GM12865 (cell line): ENCODE measurements around the gene LZTS3.
"Not testable (repeated sequence)": the region's sequence is repeated elsewhere in the genome, so short reads cannot be mapped to it uniquely, and the experiment has no call there.

Source experiments
- DNase-seq: peaks from one replicate; pipeline ENCODE4 v3.0.0; 2010; ENCODE audit warnings: low read depth
- H3K4me3 ChIP-seq: 2 replicates; pipeline ENCODE4 v1.5.1; 2011; ENCODE audit warnings: mild to moderate bottlenecking, low read depth, low read length, control low read depth
- TF ChIP-seq, protein P1 (sequence below): IDR thresholded peaks from 2 replicates; pipeline ENCODE4 v1.5.1; 2011; ENCODE audit warnings: low read length, control low read depth, low read depth, inconsistent platforms; ENCODE audit not compliant: insufficient read depth; ENCODE audit errors: missing control alignments

LZTS3 gene

GRCh38 chr20:3130051-3130600 is 43.2 kb downstream of the LZTS3 start:
- TF ChIP-seq, protein P1, sequence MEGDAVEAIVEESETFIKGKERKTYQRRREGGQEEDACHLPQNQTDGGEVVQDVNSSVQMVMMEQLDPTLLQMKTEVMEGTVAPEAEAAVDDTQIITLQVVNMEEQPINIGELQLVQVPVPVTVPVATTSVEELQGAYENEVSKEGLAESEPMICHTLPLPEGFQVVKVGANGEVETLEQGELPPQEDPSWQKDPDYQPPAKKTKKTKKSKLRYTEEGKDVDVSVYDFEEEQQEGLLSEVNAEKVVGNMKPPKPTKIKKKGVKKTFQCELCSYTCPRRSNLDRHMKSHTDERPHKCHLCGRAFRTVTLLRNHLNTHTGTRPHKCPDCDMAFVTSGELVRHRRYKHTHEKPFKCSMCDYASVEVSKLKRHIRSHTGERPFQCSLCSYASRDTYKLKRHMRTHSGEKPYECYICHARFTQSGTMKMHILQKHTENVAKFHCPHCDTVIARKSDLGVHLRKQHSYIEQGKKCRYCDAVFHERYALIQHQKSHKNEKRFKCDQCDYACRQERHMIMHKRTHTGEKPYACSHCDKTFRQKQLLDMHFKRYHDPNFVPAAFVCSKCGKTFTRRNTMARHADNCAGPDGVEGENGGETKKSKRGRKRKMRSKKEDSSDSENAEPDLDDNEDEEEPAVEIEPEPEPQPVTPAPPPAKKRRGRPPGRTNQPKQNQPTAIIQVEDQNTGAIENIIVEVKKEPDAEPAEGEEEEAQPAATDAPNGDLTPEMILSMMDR: no peak
- H3K4me3 ChIP-seq: no peak overlapping the region
- no peak for DNase-seq

DNA sequence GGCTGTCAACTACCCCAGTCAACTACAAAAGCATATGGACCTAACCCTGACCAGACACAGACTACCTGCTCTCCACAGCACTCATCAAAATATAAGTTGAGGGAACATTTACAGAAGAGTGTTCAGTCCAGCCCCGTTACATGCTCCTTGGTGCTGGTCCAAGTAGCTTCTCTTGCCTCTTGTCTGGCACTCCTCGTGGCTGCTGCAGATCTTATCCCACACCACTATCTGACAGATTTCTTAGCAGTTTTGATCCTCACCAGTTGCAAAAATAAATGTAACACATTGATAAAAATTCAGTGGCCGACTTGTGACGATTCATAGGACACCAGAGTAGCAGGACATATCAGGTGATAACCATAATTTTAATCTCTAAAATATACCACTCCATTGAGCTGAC is 44.3 kb downstream of the LZTS3 start:
- TF ChIP-seq, protein P1: no peak

GRCh38 chr20:3128275-3128984 is 44.9 kb downstream of the LZTS3 start:
- TF ChIP-seq, protein P1: no peak
- DNase-seq: no peak
- no peak overlapping the region for H3K4me3 ChIP-seq

More for the DNA sequence above, 44.3 kb downstream of the LZTS3 start:
- no peak for DNase-seq
- H3K4me3 ChIP-seq: no peak overlapping the region

DNA sequence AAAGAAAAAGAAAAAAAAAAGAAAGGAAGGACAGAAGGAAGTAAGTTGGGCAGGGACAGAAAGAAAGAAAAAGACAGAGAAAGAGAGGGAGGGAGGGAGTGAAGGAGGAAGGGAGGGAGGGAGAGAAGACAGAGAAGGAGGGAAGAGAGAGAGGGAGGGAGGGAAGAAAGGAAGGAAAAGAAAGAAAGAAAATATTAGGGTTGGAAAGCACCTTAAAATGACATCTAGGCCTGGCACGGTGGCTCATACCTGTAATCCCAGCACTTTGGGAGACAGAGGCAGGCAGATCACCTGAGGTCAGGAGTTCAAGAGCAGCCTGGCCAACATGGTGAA is 46.9 kb downstream of the LZTS3 start:
- DNase-seq: no peak
- H3K4me3 ChIP-seq: no peak overlapping the region
- TF ChIP-seq, protein P1: no peak

DNA sequence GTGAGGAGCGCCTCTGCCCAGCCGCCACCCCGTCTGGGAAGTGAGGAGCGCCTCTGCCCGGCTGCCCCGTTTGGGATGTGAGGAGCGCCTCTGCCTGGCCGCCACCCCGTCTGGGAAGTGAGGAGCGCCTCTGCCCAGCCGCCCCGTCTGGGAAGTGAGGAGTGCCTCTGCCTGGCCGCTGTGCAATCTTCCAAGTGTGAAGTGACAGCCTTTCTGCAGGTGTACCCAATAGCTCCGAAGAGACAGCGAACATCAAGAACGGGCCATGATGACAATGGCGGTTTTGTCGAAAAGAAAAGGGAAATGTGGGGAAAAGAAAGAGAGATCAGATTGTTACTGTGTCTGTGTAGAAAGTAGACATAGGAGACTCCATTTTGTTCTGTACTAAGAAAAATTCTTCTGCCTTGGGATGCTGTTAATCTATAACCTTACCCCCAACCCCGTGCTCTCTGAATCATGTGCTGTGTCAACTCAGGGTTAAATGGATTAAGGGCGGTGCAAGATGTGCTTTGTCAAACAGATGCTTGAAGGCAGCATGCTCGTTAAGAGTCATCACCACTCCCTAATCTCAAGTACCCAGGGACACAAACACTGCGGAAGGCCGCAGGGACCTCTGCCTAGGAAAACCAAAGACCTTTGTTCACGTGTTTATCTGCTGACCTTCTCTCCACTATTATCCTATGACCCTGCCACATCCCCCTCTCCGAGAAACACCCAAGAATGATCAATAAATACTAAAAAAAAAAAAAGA is 47.4 kb downstream of the LZTS3 start:
- H3K4me3 ChIP-seq, DNase-seq: not testable (repeated sequence)

DNA sequence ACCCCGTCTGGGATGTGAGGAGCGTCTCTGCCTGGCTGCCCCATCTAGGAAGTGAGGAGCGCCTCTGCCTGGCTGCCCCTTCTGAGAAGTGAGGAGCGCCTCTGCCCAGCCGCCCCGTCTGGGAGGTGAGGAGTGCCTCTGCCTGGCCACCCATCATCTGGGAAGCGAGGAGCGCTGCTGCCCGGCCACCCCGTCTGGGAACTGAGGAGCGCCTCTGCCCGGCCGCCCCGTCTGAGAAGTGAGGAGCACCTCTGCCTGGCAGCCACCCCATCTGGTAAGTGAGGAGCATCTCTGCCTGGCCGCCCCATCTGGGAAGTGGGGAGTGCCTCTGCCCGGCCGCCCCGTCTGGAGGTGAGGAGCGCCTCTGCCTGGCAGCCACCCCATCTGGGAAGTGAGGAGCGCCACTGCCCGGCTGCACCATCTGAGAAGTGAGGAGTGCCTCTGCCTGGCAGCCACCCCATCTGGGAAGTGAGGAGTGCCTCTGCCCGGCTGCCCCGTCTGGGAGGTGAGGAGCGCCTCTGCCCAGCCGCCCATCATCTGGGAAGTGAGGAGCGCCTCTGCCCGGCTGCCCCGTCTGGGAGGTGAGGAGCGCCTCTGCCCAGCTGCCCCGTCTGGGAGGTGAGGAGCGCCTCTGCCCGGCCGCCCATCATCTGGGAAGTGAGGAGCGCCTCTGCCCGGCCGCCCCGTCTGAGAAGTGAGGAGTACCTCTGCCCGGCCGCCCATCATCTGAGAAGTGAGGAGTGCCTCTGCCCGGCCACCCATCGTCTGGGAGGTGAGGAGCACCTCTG is 48.4 kb downstream of the LZTS3 start:
- H3K4me3 ChIP-seq, DNase-seq: not testable (repeated sequence)

DNA sequence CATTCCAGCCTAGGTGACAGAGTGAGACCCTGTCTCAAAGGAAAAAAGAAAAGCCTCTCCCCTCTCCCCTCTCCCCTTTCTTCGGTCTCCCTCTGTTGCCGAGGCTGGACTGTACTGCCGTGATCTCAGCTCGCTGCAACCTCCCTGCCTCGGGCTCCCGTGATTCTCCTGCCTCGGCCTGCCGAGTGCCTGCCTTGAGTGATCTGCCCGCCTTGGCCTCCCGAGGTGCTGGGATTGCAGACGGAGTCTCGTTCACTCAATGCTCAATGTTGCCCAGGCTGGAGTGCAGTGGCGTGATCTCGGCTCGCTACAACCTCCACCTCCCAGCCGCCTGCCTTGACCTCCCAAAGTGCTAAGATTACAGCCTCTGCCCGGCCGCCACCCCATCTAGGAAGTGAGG is 49.2 kb downstream of the LZTS3 start:
- DNase-seq: not testable (repeated sequence)

GRCh38 chr20:3123542-3123941 is 49.8 kb downstream of the LZTS3 start:
- no peak overlapping the region for H3K4me3 ChIP-seq
- no peak for DNase-seq
- TF ChIP-seq, protein P1: no peak

More for the DNA sequence above, 49.2 kb downstream of the LZTS3 start:
- H3K4me3 ChIP-seq: not testable (repeated sequence)
